H7 (cell line): Measurements from ENCODE around the gene EP400. TPM values are rescaled to one million over a fixed set of nuclear protein-coding genes. Genes with fewer than 3 reads are reported as not detected.

Source experiments
- DNase-seq: peaks from one replicate; pipeline ENCODE4 v3.0.0; 2012
- H3K27me3 ChIP-seq: 2 replicates; pipeline ENCODE4 v1.6.0; 2011; ENCODE audit warnings: mild to moderate bottlenecking, low read length; ENCODE audit not compliant: control insufficient read depth, insufficient read depth
- H3K36me3 ChIP-seq: replicated peaks from 2 replicates; pipeline ENCODE4 v1.5.1; 2011; ENCODE audit warnings: low read length; ENCODE audit not compliant: control insufficient read depth, insufficient read depth
- H3K4me3 ChIP-seq: 2 replicates; pipeline ENCODE4 v1.5.1; 2011; ENCODE audit warnings: low read depth, mild to moderate bottlenecking, control low read depth, low read length, moderate library complexity; ENCODE audit not compliant: insufficient read depth
- total RNA-seq: library from RNA; depleted of rRNA; stranded (reverse); fragments of >200 nt; shearing (Covaris generic); gene quantifications from 2 replicates; pipeline ENCODE4 v1.2.3, GENCODE V29; 2014

EP400 gene
- total RNA-seq, 1 experiment from 2014 or later: 7.4 TPM

GRCh38 chr12:131929581-131930456 is 19.9 kb upstream of the EP400 start:
- peak; percentile 91 for DNase-seq
- Histone ChIP-seq H3K27me3 (no peaks in the 10 kb centered on the region), H3K4me3 (peak overlapping the region; percentile 81), H3K36me3 (peaks cover 27% of the 10 kb centered on the region)

GRCh38 chr12:131930510-131930909 is 19.2 kb upstream of the EP400 start:
- H3K36me3 ChIP-seq: peaks cover 27% of the 10 kb centered on the region

GRCh38 chr12:131933387-131933786 is 16.4 kb upstream of the EP400 start:
- DNase-seq: no peak
- no peak overlapping the region for H3K4me3 ChIP-seq
- H3K36me3 ChIP-seq: peaks cover 30% of the 10 kb centered on the region
- no peaks in the 10 kb centered on the region for H3K27me3 ChIP-seq

More at GRCh38 chr12:131930510-131930909, 19.2 kb upstream of the EP400 start:
- DNase-seq: no peak
- H3K27me3 ChIP-seq: no peaks in the 10 kb centered on the region
- H3K4me3 ChIP-seq: peak overlapping the region; percentile 81

- H3K36me3 ChIP-seq: peaks cover 35% of the 10 kb centered on the region
- no peak overlapping the region for H3K4me3 ChIP-seq
- no peaks in the 10 kb centered on the region for H3K27me3 ChIP-seq
- DNase-seq: no peak
Observed at GRCh38 chr12:131934535-131934934, 15.2 kb upstream of the EP400 start.

- no peak for DNase-seq
- H3K36me3 ChIP-seq: peaks cover 41% of the 10 kb centered on the region
- H3K4me3 ChIP-seq: no peak overlapping the region
- H3K27me3 ChIP-seq: no peaks in the 10 kb centered on the region
Observed at GRCh38 chr12:131938082-131938481, 11.7 kb upstream of the EP400 start.

GRCh38 chr12:131939007-131939406 is 10.7 kb upstream of the EP400 start:
- H3K36me3 ChIP-seq: peaks cover 41% of the 10 kb centered on the region
- no peak for DNase-seq
- H3K4me3 ChIP-seq: no peak overlapping the region
- H3K27me3 ChIP-seq: no peaks in the 10 kb centered on the region

GRCh38 chr12:131940141-131940547 is 9.6 kb upstream of the EP400 start:
- Histone ChIP-seq H3K36me3 (peaks cover 34% of the 10 kb centered on the region), H3K4me3 (no peak overlapping the region)
- no peak for DNase-seq

GRCh38 chr12:131941116-131941986 is 8.4 kb upstream of the EP400 start:
- Histone ChIP-seq H3K27me3 (no peaks in the 10 kb centered on the region), H3K36me3 (peaks cover 34% of the 10 kb centered on the region), H3K4me3 (no peak overlapping the region)
- peak; percentile 42 for DNase-seq

More at GRCh38 chr12:131940141-131940547, 9.6 kb upstream of the EP400 start:
- no peaks in the 10 kb centered on the region for H3K27me3 ChIP-seq

- Histone ChIP-seq H3K27me3 (no peaks in the 10 kb centered on the region), H3K4me3 (no peak overlapping the region), H3K36me3 (peaks cover 34% of the 10 kb centered on the region)
- DNase-seq: peak; percentile 35
Observed at GRCh38 chr12:131941987-131942341, 7.8 kb upstream of the EP400 start.

GRCh38 chr12:131942671-131943070 is 7.1 kb upstream of the EP400 start:
- H3K36me3 ChIP-seq: peaks cover 34% of the 10 kb centered on the region
- no peak overlapping the region for H3K4me3 ChIP-seq
- DNase-seq: peak; percentile 30
- no peaks in the 10 kb centered on the region for H3K27me3 ChIP-seq

- no peak for DNase-seq
- no peaks in the 10 kb centered on the region for H3K27me3 ChIP-seq
- peaks cover 31% of the 10 kb centered on the region for H3K36me3 ChIP-seq
- H3K4me3 ChIP-seq: no peak overlapping the region
Observed at GRCh38 chr12:131943389-131943788, 6.4 kb upstream of the EP400 start.

- no peak overlapping the region for H3K4me3 ChIP-seq
- no peak for DNase-seq
- peaks cover 31% of the 10 kb centered on the region for H3K36me3 ChIP-seq
- H3K27me3 ChIP-seq: no peaks in the 10 kb centered on the region
Observed at GRCh38 chr12:131943876-131944275, 5.9 kb upstream of the EP400 start.

GRCh38 chr12:131944601-131945251 is 5.0 kb upstream of the EP400 start:
- Histone ChIP-seq H3K4me3 (no peak overlapping the region), H3K27me3 (no peaks in the 10 kb centered on the region), H3K36me3 (peaks cover 26% of the 10 kb centered on the region)
- DNase-seq: peak; percentile 51

GRCh38 chr12:131946757-131947156 is 3.0 kb upstream of the EP400 start:
- peak; percentile 43 for DNase-seq
- Histone ChIP-seq H3K36me3 (peaks cover 16% of the 10 kb centered on the region), H3K4me3 (no peak overlapping the region), H3K27me3 (no peaks in the 10 kb centered on the region)
